Activated T-cell treated with anti-CD3 and anti-CD28 coated beads, Interleukin-2, amount 50 U/mL, for 48 hours (primary cell): ENCODE measurements around the gene LRRC45.
"Not testable (repeated sequence)": the region's sequence is repeated elsewhere in the genome, so short reads cannot be mapped to it uniquely, and the experiment has no call there.

Experiments
- DNase-seq, 2 experiments: peaks; one replicate each; pipeline ENCODE4 v3.0.0-alpha.2; 2020

The LRRC45 gene

DNA sequence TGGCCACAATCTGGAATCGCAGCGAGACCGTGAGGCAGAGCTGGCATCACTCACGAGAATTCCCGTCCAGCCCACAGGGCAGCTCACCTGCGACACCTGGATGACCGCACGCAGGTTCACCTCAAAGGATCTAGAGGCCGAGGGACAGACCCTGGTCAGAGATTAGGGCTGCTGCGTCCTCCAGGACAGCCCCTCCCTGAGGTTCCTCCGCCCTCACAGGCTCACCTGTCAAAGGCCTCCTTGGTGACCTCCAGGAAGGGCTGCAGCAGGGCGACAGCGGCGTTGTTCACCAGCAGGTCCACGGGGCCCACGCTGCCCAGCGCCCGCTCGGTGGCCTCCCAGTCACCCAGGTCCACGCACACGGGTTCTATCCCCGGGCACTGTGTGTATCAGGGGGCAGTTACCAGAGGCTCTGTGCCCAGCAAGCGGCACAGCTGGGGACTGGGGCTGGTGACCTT lies 13.6 kb downstream of the LRRC45 start:
- no peak for DNase-seq

DNA sequence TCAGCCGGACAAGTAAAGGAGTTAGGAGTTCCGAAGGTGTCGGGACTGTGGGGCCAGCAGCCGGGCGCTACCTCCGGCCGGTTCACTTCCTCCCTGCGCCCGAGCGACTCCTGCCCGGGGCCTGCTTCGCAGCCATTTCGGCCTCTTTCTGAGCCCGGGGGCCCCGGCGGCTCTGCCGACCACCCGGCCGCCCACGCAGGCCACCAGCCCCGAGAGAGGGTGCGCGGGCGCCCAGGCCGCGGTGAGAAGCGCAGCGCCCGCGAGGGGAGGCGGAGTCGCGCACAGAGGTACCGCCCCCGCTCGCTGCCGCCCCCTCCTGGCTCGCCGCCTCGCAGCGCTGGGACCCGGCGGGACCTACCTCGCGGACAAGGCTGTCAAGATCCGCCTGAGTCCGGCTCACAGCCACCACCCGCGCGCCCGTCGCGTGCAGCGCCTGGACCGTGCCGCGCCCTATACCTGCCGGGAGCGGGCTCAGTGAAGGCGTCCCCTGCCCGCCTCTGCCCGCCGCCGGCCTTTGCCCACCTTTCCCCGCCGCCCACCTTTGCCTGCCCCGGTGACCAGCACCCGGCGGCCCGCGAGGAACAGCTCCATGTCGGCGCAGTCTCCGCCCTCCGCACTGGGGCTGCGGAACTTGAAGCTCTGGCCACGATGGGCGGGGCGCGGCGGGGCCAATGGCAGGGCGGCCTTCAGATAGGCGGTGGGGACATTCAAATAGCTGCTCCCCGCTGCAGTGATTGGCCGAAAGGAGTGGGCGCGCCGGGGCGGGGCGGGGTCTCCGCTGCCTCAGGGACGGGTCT lies 14.2 kb downstream of the LRRC45 start, which contains the start of gene DCXR:
TSS of gene DCXR (minus strand) at position 606 of the 797 bp plus-strand sequence. CDS start at position 591, 15 bp downstream.
- DNase-seq: peak; percentile 97

GRCh38 chr17:82037889-82038195 lies 14.7 kb downstream of the LRRC45 start:
- no peak for DNase-seq

- DNase-seq: not testable (repeated sequence)
Observed at GRCh38 chr17:82038796-82039409, 15.8 kb downstream of the LRRC45 start.

DNA sequence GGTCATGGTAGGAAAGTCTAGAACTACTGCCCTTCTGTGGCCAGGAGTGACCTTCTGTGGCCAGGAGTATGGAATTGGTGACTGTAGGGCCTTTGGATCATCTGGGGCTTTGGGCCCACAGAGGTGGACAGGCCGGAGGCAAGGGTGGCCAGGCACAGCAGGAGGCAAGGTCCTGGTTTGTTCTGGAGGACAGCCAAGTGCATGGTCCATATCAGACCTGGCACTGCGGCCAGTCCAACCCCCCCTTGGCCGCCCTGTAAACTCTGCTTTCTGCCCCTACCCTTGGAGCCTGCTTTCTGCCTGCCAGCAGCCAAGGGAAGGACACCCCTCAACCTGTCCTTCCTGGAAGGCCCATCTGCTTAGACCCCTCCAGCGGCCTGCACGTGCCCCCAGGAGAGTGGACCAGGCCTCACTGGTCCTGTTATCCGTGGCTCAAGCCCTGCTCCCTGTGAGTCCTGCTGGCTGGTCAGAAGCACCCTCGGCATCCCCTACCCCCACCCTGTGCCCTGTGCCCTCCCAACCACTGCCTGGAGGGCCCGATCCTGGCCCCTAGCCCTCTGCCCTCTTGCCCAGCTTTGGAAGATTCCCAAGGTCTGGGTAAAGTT lies 16.7 kb downstream of the LRRC45 start:
- DNase-seq: no peak

GRCh38 chr17:82041144-82041814 lies 18.2 kb downstream of the LRRC45 start:
- no peak for DNase-seq

- DNase-seq: no peak
Observed at GRCh38 chr17:82042649-82043048, 19.5 kb downstream of the LRRC45 start.

DNA sequence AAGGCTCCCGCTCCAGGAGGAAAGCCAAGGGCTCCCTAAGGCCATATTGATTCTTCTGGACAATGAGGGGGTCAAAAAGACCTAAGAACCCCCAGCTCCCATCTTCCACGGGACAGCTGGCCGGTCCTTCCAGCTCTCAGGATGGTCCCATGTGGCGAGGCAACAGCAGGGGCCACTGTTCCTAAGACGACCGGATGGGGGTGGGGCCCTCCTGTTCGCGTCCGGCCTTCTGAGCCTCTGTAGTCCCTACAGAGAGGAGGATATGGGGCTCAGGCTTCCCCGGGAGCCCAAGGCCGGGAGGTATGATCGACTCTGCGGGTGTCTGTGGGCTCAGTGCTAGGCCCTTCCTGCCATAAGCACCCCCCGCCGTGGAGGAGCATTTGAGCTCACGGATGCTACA lies 20.4 kb downstream of the LRRC45 start:
- no peak for DNase-seq

- DNase-seq: no peak
Observed at GRCh38 chr17:82045936-82046484, 22.9 kb downstream of the LRRC45 start.

DNA sequence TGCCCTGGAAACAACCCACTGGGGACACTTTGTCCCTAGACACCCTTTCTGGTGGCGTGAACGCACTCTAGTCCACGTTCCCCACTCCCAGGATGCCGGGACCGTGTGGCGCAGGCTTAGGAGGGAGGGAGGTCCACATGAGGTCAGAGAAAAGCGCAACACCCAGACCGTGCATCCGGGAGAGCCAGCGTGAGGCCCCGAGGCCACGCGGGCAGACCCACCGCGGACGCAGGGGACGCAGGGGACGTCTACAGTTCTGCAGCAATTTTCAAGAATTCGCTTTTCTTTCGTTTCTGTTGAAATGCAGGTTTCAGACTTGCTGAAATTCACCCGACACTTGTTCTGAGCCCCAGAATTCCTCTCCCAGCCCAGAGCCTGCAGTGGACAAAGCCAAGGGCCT lies 23.8 kb downstream of the LRRC45 start:
- DNase-seq: no peak

GRCh38 chr17:82047379-82047778 lies 24.3 kb downstream of the LRRC45 start:
- DNase-seq: no peak

DNA sequence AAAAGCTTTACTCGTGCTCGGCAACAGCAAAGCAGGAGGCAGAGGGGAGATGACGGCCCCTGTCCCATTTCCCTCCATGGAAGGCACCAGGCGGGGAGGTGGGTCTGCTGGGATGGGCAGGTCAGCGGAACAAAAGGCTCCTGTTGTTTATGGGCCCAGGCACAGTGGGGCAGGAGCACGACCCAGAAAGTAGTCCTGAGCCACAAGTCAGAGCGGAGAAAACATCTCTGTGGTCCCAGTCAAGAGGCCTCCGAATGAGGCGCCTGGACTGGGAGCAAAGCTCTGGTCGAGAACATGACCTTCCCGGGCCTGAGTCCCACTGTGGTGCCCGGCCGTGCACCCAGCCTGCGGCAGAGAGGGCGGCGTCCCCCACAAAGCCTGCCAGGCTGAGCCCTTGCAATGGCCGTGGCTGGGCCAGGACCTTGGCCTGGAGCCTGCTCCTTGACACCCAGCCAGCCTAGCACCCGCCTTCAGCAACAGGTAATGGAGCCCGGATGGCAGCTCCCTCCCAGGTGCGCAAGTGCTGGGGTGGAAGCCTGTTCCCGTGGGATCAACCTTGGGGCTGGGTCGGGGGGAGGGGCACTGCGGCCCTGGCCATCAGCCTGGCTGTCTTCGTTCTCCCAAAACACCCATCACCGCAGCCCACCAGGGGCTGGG lies 24.9 kb downstream of the LRRC45 start:
- no peak for DNase-seq

GRCh38 chr17:82048571-82048971 lies 25.5 kb downstream of the LRRC45 start:
- no peak for DNase-seq

GRCh38 chr17:82049106-82049505 lies 26.0 kb downstream of the LRRC45 start:
- DNase-seq: no peak

GRCh38 chr17:82049521-82049971 lies 26.4 kb downstream of the LRRC45 start:
- DNase-seq: no peak

DNA sequence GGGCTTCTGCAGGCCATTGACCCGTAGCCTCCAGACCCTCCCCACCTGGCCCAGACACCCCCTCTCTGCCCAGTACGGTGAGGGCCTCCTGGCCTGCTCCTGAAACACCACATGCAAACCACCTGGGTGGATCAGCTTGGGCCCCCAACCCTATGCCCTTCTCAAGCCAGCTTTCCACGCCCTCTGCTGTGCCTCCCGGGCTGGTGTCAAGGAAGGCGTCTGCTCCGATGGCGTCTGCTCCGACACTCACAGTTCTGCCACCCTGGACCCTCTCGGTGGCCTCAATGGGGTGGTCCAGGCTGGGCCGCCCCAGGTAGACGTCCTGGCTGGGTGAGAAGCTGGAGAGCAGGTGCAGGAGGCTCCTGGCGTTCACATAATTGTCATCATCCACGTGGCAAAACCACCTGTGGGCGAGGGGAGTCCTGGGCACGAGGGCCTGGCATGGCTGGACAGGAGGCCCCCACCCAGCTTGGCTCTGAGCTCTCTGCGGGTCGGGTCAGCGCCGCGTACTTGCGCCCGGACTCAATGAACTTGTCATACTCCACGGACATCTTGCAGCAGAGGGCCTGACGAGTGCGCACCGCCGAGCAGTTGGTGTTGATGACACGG lies 27.2 kb downstream of the LRRC45 start:
- DNase-seq: no peak

DNA sequence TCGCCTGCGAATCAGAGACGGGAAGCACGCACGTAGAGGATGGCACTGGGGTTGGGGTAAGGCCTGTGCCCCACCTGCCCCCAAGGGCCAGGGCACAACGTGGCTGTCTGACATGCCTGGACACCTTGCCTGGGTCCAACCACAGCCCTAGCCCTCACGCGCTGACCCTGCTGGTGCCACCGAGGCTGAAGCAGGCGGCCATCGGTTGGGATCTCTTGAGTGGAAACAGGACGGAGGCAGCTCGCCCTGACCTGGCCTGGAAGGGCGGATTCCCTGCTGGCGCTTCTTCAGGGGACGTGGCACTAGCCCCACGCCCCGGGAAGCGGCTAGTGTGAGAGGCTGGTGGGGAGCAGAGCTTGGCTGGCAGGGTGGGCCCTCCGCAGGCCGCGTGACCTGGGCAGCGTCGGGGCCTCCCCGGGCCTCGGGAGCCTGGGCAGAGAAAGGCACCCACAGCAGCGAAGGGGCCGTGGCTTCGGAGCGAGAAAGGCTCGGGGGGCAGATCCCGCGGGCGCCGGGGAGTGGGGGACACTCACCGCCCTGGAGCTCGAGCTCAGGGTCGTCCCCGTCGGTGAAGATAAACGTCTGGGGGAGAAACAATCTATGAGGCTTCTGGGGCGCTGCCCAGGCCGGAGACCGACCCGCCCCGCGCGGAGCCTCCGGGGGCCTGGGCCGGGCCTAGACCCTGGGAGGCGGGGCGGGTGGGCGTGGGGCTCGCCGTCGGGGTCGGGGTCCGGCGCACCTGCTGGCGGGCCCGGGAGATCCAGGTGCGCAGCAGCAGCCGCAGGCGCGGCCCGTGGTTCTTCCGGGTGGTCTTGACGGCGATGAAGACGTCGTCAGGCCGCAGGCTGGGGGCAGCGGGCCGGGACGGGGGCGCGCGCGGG lies 27.9 kb downstream of the LRRC45 start:
- no peak for DNase-seq

DNA sequence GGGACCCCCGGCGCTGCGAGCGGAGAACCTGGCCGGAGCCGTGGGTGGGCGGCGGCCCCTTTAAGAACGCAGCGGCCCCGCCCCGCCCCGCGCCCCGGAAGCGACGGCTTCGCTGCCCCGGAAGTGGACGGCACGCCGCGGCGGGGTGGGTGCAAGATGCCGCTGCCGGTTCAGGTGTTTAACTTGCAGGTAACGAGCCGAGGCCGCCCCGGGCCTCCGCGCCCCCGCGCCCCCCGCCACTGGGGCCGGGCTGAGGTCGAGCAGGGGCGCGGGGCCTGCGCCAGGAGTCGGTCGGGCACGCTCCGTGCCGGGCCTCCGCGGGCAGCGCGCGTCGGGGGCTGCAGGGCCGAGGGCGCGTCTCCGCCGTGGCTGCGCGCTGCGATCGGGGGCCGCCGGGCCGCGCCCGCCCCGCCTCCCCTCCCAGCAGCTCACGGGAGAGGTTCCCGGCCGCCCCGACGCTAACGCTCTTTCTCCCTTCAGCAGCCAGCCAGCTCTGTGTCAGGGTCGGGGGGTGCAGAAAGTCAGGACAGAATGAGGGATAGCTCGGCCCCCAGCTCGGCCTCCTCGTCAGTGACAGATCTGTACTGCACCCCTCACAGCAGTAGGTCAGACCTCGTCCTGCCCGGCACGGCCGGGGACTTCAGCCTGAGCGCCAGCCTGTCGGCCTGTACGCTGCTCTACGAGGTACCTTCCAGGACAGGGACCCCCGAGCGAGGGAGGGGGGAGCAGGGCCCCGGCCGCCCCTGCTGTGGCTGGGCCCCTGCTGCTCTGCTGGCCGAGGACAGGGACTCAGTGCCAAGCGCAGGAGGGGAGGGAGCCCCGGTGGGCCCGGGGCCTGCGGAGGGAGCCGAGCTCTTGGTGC lies 28.9 kb downstream of the LRRC45 start, which contains the start of the genes GPS1 and RFNG:
TSS of gene GPS1 (plus strand) at position 123 of the 862 bp plus-strand sequence. CDS start at position 157, 34 bp downstream.
TSS of gene RFNG (minus strand) at position 36 of the 862 bp plus-strand sequence. CDS start 45 bp downstream, outside the sequence.
- peak; percentile 89 to 90 for DNase-seq

- no peak for DNase-seq
Observed at GRCh38 chr17:82052638-82053059, 29.5 kb downstream of the LRRC45 start.

- DNase-seq: no peak
Observed at GRCh38 chr17:82053130-82053529, 30.0 kb downstream of the LRRC45 start.
